ENCODE data around the gene AFG1L.

DNA sequence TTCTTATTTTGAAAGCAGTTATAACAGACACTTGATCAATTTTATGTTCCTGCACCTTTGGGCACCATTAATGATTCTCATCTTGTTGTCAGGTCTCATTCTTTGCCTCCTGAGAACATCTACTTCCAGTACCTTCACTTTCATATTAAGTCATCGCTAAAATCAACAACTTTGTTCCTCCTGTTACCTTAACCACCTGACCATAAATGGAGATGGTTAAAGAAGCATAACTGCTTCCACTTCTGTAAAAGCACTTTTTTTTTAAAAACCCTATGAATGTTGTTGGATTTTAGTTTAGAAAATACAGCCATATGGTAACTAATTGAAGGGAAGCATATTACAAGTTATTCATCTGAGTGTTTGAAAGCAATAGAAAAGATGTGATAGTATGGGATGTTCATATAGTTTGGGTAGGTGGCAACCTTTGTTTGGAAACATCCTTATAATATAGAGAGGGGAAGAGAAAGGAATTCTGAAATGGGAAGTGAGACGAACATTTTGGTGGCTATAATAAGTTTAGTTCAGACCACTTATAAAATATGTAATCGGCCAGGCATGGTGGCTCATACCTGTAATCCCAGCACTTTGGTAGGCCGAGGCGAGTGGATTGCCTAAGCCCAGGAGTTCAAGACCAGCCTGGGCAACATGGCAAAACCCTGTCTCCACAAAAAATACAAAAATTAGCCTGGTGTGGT, 53.9 kb downstream of the AFG1L start:
- TF ChIP-seq, protein P1, sequence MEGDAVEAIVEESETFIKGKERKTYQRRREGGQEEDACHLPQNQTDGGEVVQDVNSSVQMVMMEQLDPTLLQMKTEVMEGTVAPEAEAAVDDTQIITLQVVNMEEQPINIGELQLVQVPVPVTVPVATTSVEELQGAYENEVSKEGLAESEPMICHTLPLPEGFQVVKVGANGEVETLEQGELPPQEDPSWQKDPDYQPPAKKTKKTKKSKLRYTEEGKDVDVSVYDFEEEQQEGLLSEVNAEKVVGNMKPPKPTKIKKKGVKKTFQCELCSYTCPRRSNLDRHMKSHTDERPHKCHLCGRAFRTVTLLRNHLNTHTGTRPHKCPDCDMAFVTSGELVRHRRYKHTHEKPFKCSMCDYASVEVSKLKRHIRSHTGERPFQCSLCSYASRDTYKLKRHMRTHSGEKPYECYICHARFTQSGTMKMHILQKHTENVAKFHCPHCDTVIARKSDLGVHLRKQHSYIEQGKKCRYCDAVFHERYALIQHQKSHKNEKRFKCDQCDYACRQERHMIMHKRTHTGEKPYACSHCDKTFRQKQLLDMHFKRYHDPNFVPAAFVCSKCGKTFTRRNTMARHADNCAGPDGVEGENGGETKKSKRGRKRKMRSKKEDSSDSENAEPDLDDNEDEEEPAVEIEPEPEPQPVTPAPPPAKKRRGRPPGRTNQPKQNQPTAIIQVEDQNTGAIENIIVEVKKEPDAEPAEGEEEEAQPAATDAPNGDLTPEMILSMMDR (conservative IDR thresholded peaks at IDR 0.05; ENCODE audit: low read depth in 2 of 2), result no peak
- no peak for TF ChIP-seq CREB1 (CRISPR knock-in tag; IDR thresholded peaks at IDR 0.05; ENCODE audit: low read depth)
- TF ChIP-seq POLR2AphosphoS5 (IDR thresholded peaks at IDR 0.05; ENCODE audit: low read depth), result no peak
- no peak for TF ChIP-seq EZH2 (IDR thresholded peaks at IDR 0.05; ENCODE audit: low read depth, unreplicated experiment)
- TF ChIP-seq, protein P2, sequence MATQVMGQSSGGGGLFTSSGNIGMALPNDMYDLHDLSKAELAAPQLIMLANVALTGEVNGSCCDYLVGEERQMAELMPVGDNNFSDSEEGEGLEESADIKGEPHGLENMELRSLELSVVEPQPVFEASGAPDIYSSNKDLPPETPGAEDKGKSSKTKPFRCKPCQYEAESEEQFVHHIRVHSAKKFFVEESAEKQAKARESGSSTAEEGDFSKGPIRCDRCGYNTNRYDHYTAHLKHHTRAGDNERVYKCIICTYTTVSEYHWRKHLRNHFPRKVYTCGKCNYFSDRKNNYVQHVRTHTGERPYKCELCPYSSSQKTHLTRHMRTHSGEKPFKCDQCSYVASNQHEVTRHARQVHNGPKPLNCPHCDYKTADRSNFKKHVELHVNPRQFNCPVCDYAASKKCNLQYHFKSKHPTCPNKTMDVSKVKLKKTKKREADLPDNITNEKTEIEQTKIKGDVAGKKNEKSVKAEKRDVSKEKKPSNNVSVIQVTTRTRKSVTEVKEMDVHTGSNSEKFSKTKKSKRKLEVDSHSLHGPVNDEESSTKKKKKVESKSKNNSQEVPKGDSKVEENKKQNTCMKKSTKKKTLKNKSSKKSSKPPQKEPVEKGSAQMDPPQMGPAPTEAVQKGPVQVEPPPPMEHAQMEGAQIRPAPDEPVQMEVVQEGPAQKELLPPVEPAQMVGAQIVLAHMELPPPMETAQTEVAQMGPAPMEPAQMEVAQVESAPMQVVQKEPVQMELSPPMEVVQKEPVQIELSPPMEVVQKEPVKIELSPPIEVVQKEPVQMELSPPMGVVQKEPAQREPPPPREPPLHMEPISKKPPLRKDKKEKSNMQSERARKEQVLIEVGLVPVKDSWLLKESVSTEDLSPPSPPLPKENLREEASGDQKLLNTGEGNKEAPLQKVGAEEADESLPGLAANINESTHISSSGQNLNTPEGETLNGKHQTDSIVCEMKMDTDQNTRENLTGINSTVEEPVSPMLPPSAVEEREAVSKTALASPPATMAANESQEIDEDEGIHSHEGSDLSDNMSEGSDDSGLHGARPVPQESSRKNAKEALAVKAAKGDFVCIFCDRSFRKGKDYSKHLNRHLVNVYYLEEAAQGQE (IDR thresholded peaks at IDR 0.05; ENCODE audit: unreplicated experiment), result no peak
- TF ChIP-seq EZH2phosphoT487 (IDR thresholded peaks at IDR 0.05; ENCODE audit: unreplicated experiment), result no peak
- TF ChIP-seq, protein P3, sequence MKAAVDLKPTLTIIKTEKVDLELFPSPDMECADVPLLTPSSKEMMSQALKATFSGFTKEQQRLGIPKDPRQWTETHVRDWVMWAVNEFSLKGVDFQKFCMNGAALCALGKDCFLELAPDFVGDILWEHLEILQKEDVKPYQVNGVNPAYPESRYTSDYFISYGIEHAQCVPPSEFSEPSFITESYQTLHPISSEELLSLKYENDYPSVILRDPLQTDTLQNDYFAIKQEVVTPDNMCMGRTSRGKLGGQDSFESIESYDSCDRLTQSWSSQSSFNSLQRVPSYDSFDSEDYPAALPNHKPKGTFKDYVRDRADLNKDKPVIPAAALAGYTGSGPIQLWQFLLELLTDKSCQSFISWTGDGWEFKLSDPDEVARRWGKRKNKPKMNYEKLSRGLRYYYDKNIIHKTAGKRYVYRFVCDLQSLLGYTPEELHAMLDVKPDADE (IDR thresholded peaks at IDR 0.05), result no peak

Data from GM23338 (cell line).